ENCODE data around the gene SUPT6H.

The SUPT6H gene

DNA sequence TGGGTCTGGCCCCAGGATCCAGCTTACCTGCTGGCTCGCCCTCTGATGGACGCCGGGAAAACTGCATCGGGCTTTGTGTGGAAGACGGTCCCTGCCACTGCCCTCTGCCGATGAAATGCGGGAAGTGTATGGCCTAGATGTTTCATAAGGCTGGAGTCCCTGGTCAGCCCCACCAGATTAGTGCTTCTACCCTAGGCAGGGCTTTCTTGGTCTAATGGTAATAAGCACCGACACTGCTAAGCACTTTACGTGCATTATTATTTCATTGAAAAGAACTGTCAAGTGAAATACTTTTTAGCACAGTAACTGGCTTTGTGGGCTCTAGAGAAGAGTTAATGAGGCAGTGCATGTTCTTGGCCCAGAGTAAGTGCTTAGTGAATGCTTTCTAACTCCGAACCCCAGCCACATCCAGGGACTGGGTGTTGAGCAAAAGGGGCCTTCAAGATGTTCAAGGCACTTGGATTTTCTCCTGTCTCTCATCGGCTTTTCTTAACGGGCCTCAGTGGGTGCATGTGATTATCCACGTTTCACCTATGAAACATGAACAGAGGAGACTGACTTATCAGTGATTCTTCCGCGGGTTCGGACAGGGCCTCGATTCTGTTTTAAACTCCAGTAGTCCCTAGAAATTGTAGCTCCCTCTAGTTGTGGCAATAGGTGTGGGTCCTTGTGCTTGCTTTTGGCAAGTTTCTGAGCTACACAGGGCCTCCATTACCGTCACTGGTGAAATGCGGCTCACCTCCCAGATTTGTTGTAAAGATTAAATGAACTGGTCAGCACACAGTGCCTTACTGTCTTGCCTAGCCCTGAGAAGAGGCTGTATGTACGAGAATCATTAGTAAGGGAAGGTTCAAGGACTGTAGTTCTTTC is 88.4 kb downstream of the SUPT6H start:
- in situ Hi-C loops (cut with MboI; ENCODE audit: low pct_unique_long_range_greater_than_20kb, low sequenced_read_pairs, unreplicated experiment) = no loop called here
- peak; percentile 82 for DNase-seq (ENCODE audit: low spot score)
- TF ChIP-seq, protein P1, sequence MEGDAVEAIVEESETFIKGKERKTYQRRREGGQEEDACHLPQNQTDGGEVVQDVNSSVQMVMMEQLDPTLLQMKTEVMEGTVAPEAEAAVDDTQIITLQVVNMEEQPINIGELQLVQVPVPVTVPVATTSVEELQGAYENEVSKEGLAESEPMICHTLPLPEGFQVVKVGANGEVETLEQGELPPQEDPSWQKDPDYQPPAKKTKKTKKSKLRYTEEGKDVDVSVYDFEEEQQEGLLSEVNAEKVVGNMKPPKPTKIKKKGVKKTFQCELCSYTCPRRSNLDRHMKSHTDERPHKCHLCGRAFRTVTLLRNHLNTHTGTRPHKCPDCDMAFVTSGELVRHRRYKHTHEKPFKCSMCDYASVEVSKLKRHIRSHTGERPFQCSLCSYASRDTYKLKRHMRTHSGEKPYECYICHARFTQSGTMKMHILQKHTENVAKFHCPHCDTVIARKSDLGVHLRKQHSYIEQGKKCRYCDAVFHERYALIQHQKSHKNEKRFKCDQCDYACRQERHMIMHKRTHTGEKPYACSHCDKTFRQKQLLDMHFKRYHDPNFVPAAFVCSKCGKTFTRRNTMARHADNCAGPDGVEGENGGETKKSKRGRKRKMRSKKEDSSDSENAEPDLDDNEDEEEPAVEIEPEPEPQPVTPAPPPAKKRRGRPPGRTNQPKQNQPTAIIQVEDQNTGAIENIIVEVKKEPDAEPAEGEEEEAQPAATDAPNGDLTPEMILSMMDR (IDR thresholded peaks at IDR 0.05; ENCODE audit: extremely low read depth, insufficient read depth, missing control alignments) = peak; percentile 98

DNA sequence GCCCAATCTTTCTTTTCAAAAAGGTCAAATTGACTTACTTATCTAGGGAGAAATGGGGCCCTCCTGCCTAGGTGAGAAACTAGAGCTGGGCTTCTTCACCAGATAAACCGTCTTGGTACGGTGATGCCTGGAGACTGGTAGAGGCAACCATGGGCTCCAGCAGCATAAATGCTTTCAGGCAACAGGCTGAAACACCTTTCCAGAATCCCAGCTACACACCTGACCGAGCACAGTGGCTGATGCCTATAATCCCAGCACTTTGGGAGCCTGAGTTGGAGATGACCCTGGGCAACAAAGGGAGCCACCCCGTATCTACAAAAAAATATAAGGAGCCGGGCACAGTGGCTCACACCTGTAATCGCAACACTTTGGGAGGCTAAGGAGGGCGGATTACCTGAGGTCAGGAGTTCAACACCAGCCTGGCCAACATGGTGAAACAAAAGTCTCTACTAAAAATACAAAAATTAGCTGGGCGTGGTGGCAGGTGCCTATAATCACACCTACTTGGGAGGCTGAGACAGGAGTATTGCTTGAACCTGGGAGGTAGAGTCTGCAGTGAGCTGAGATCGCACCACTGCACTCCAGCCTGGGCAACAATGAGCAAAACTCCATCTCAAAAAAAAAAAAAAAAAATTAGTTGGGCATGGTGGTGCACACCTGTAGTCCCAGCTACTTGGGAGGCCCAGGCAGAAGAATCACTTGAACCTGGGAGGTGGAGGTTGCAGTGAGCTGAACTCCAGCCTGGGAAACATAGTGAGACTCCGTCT is 89.8 kb downstream of the SUPT6H start:
- TF ChIP-seq, protein P1 (IDR thresholded peaks at IDR 0.05; ENCODE audit: extremely low read depth, insufficient read depth, missing control alignments) = no peak
- in situ Hi-C loops (cut with MboI; ENCODE audit: low pct_unique_long_range_greater_than_20kb, low sequenced_read_pairs, unreplicated experiment) = no loop called here

More for the DNA sequence above, 89.8 kb downstream of the SUPT6H start:
- DNase-seq (ENCODE audit: low spot score) = no peak

Data from GM13977 (cell line).